Upper lobe of right lung (tissue), 1 donor: ENCODE results near the gene NGFR. TPM values are rescaled to one million over a fixed set of nuclear protein-coding genes. Genes with fewer than 3 reads are reported as not detected.
A peak's percentile ranks its signal among the peaks of the same experiment; 100 is the strongest.

Source experiments
- ATAC-seq: fragments of 200-7000 bp; cut with Tn5 transposase; one replicate; pipeline ENCODE4 v1.9.1; 2020; ENCODE audit warnings: mild to moderate bottlenecking, moderate library complexity
- DNase-seq: peaks from one replicate; pipeline ENCODE4 v3.0.0-alpha.2; 2020
- H3K27ac ChIP-seq: fragments of 200-600 bp; one replicate; pipeline ENCODE4 v1.8.0; 2022
- H3K27me3 ChIP-seq: fragments of 200-600 bp; one replicate; pipeline ENCODE4 v1.8.0; 2022; ENCODE audit warnings: mild to moderate bottlenecking
- H3K36me3 ChIP-seq: fragments of 200-600 bp; one replicate; pipeline ENCODE4 v1.8.0; 2022
- H3K4me1 ChIP-seq: fragments of 200-600 bp; one replicate; pipeline ENCODE4 v1.8.0; 2022
- H3K4me3 ChIP-seq: fragments of 200-600 bp; one replicate; pipeline ENCODE4 v1.8.0; 2022; ENCODE audit warnings: mild to moderate bottlenecking
- H3K9me3 ChIP-seq: fragments of 200-600 bp; one replicate; pipeline ENCODE4 v1.8.0; 2022
- CTCF ChIP-seq: fragments of 200-600 bp; IDR thresholded peaks from one replicate; pipeline ENCODE4 v1.8.0; 2022; ENCODE audit warnings: antibody characterized with exemption
- intact Hi-C: fragments of 100-400 bp; cut with DNase I; formaldehyde crosslinking; loops from one replicate; pipeline ENCODE4 v1.11.0; 2022
- total RNA-seq: library from RNA; stranded (reverse); fragmentation: NEBNext Ultra II Directional; extraction: Animal tissue kit (Norgen Biotek cat#: 25700); gene quantifications from one replicate; pipeline ENCODE4 v1.2.1, GENCODE V29; 2021
- donor health status: DM: no; HTN: yes; CAD: no; lungs with severe emphysema.

Gene NGFR
- total RNA-seq, 1 donor from 2014 or later, result 0.78 TPM

GRCh38 chr17:49510059-49510719, 15.1 kb downstream of the NGFR start:
- DNase-seq, result no peak
- intact Hi-C loops, result no loop called here
- no peaks in the 10 kb centered on the region for H3K9me3 ChIP-seq
- no peak overlapping the region for H3K27ac ChIP-seq
- H3K36me3 ChIP-seq, result no peaks in the 10 kb centered on the region
- H3K4me3 ChIP-seq, result no peak overlapping the region
- no peak for TF ChIP-seq CTCF
- H3K27me3 ChIP-seq, result peaks cover 8% of the 10 kb centered on the region
- ATAC-seq, result no peak
- peaks cover 8% of the 10 kb centered on the region for H3K4me1 ChIP-seq

- DNase-seq (no peak), ATAC-seq (no peak)
- no peaks in the 10 kb centered on the region for H3K36me3 ChIP-seq
- no peaks in the 10 kb centered on the region for H3K9me3 ChIP-seq
- H3K27ac ChIP-seq, result no peak overlapping the region
- H3K4me1 ChIP-seq, result peaks cover 13% of the 10 kb centered on the region
- intact Hi-C loops, result no loop called here
- no peak overlapping the region for H3K4me3 ChIP-seq
- TF ChIP-seq CTCF, result no peak
- H3K27me3 ChIP-seq, result peaks cover 7% of the 10 kb centered on the region
Measured at GRCh38 chr17:49510720-49511110, 15.6 kb downstream of the NGFR start.

GRCh38 chr17:49511810-49512209, 16.7 kb downstream of the NGFR start:
- ATAC-seq (no peak), DNase-seq (no peak)
- Histone ChIP-seq H3K27me3 (peaks cover 7% of the 10 kb centered on the region), H3K4me1 (peaks cover 18% of the 10 kb centered on the region), H3K27ac (no peak overlapping the region), H3K36me3 (no peaks in the 10 kb centered on the region), H3K9me3 (no peaks in the 10 kb centered on the region), H3K4me3 (no peak overlapping the region)
- TF ChIP-seq CTCF, result no peak
- intact Hi-C loops, result no loop called here

- DNase-seq (no peak), ATAC-seq (no peak)
- intact Hi-C loops, result no loop called here
- H3K27me3 ChIP-seq, result peaks cover 7% of the 10 kb centered on the region
- no peak overlapping the region for H3K27ac ChIP-seq
- no peak overlapping the region for H3K4me3 ChIP-seq
- no peak for TF ChIP-seq CTCF
- H3K9me3 ChIP-seq, result no peaks in the 10 kb centered on the region
- peaks cover 18% of the 10 kb centered on the region for H3K4me1 ChIP-seq
- no peaks in the 10 kb centered on the region for H3K36me3 ChIP-seq
Measured at GRCh38 chr17:49512296-49513043, 17.4 kb downstream of the NGFR start.

GRCh38 chr17:49513044-49513395, 17.9 kb downstream of the NGFR start:
- no peak for ATAC-seq
- Histone ChIP-seq H3K4me3 (no peak overlapping the region), H3K27ac (no peak overlapping the region), H3K27me3 (peaks cover 6% of the 10 kb centered on the region), H3K4me1 (peaks cover 18% of the 10 kb centered on the region), H3K9me3 (no peaks in the 10 kb centered on the region), H3K36me3 (no peaks in the 10 kb centered on the region)
- peak; percentile 64 for DNase-seq
- intact Hi-C loops, result no loop called here
- no peak for TF ChIP-seq CTCF
